ENCODE data around the gene RAB3C. TPM values are rescaled to one million over a fixed set of nuclear protein-coding genes. Genes with fewer than 3 reads are reported as not detected.

The RAB3C gene
- total RNA-seq, 1 donor from 2014 or later, result 3.8 TPM

DNA sequence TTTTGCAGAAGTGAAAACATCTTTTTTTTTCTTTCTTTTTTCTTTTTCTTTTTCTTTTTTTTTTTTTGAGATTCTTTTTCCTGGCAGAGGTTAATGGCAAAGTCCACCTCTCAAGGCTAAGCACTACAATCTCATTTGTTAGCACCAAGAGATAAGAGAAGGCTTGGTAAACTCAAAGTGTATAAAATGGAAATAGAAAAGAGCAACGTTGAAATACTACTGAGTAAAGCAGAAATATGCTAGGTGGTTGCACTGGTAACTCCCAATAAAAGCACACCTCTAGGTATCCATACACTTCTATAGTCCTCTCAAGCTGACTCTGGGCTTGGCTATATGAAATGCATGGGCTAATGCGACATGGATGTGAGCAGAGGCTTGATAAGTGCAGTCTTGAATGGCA, 188.9 kb downstream of the RAB3C start:
- H3K9ac ChIP-seq, result no peak overlapping the region
- no peak for DNase-seq (ENCODE audit: low spot score)

GRCh38 chr5:58773744-58774441, 191.0 kb downstream of the RAB3C start:
- Mint-ChIP-seq H3K9me3 (no peaks in the 10 kb centered on the region), H3K36me3 (no peaks in the 10 kb centered on the region), H3K27me3 (ENCODE audit: insufficient read depth, low read depth) (no peaks in the 10 kb centered on the region), H3K4me1 (peaks cover 7% of the 10 kb centered on the region), H3K27ac (no peak overlapping the region), H3K4me3 (no peak overlapping the region)
- H3F3A ChIP-seq (ENCODE audit: low read depth), result no peaks in the 10 kb centered on the region
- H3K9me3 ChIP-seq (ENCODE audit: low read depth), result no peaks in the 10 kb centered on the region
- H3K79me2 ChIP-seq (ENCODE audit: low read depth), result no peaks in the 10 kb centered on the region
- H3K4me2 ChIP-seq, result no peak overlapping the region
- no peaks in the 10 kb centered on the region for H3K4me1 ChIP-seq
- DNase-seq (ENCODE audit: low spot score), result no peak
- no peaks in the 10 kb centered on the region for H3K27me3 ChIP-seq
- no peaks in the 10 kb centered on the region for H4K20me1 ChIP-seq (ENCODE audit: low read depth)
- no peaks in the 10 kb centered on the region for H3K36me3 ChIP-seq
- no peak overlapping the region for H3K9ac ChIP-seq
- no peak overlapping the region for H3K4me3 ChIP-seq
- no peak for TF ChIP-seq EZH2phosphoT487 (IDR thresholded peaks at IDR 0.05)
- no peak for TF ChIP-seq CTCF (IDR thresholded peaks at IDR 0.05)
- no peak for TF ChIP-seq EZH2 (IDR thresholded peaks at IDR 0.05)
- H2AFZ ChIP-seq (replicated peaks), result no peak overlapping the region
- no peak overlapping the region for H3K27ac ChIP-seq

More for the DNA sequence above, 188.9 kb downstream of the RAB3C start:
- no peaks in the 10 kb centered on the region for H3K4me1 ChIP-seq
- TF ChIP-seq EZH2 (IDR thresholded peaks at IDR 0.05) (no peak), EZH2phosphoT487 (IDR thresholded peaks at IDR 0.05) (no peak), CTCF (IDR thresholded peaks at IDR 0.05) (no peak)
- no peak overlapping the region for H3K4me3 ChIP-seq
- H3K36me3 Mint-ChIP-seq, result no peaks in the 10 kb centered on the region
- H3K4me3 Mint-ChIP-seq, result no peak overlapping the region
- no peaks in the 10 kb centered on the region for H3K9me3 ChIP-seq (ENCODE audit: low read depth)
- no peaks in the 10 kb centered on the region for H4K20me1 ChIP-seq (ENCODE audit: low read depth)
- H3K4me1 Mint-ChIP-seq, result peaks cover 7% of the 10 kb centered on the region
- no peaks in the 10 kb centered on the region for H3K27me3 ChIP-seq
- no peaks in the 10 kb centered on the region for H3F3A ChIP-seq (ENCODE audit: low read depth)
- no peak overlapping the region for H3K4me2 ChIP-seq
- no peaks in the 10 kb centered on the region for H3K9me3 Mint-ChIP-seq
- H3K79me2 ChIP-seq (ENCODE audit: low read depth), result no peaks in the 10 kb centered on the region
- no peaks in the 10 kb centered on the region for H3K27me3 Mint-ChIP-seq (ENCODE audit: insufficient read depth, low read depth)
- H3K27ac ChIP-seq, result no peak overlapping the region
- no peak overlapping the region for H2AFZ ChIP-seq (replicated peaks)
- no peak overlapping the region for H3K27ac Mint-ChIP-seq
- H3K36me3 ChIP-seq, result no peaks in the 10 kb centered on the region

DNA sequence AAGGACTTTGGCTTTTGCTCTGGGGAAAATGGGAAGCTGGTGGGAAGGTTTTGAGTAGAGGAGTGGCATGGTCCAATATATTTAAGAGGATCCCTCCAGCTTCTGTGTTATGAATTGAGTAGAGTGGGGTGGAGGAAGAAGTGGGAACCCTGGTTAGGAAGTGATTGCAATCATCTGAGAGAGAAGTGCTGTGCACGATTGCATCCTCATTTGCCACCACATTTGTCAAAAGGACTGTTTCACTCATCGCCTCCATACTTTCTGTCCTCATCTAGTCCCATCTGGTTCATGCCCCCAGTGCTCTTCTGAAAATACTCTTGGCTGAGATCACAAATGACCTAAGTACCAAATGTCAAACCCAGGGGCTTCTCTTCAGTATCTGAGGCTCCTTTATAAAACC, 192.1 kb downstream of the RAB3C start:
- Mint-ChIP-seq H3K27me3 (ENCODE audit: insufficient read depth, low read depth) (no peaks in the 10 kb centered on the region), H3K4me1 (peaks cover 7% of the 10 kb centered on the region), H3K4me3 (no peak overlapping the region), H3K9me3 (no peaks in the 10 kb centered on the region), H3K36me3 (no peaks in the 10 kb centered on the region), H3K27ac (no peak overlapping the region)
- H2AFZ ChIP-seq (replicated peaks), result no peak overlapping the region
- H4K20me1 ChIP-seq (ENCODE audit: low read depth), result no peaks in the 10 kb centered on the region
- H3K27ac ChIP-seq, result no peak overlapping the region
- H3K4me1 ChIP-seq, result no peaks in the 10 kb centered on the region
- no peak overlapping the region for H3K4me3 ChIP-seq
- TF ChIP-seq EZH2 (IDR thresholded peaks at IDR 0.05) (no peak), EZH2phosphoT487 (IDR thresholded peaks at IDR 0.05) (no peak), CTCF (IDR thresholded peaks at IDR 0.05) (no peak)
- no peaks in the 10 kb centered on the region for H3K27me3 ChIP-seq
- H3F3A ChIP-seq (ENCODE audit: low read depth), result no peaks in the 10 kb centered on the region
- no peaks in the 10 kb centered on the region for H3K79me2 ChIP-seq (ENCODE audit: low read depth)
- H3K36me3 ChIP-seq, result no peaks in the 10 kb centered on the region
- no peak for DNase-seq (ENCODE audit: low spot score)
- H3K4me2 ChIP-seq, result no peak overlapping the region
- H3K9ac ChIP-seq, result no peak overlapping the region
- H3K9me3 ChIP-seq (ENCODE audit: low read depth), result no peaks in the 10 kb centered on the region

Measured in neural progenitor cell (in vitro differentiated cells).